HG03025 (cell line): ENCODE data around the gene SLC25A19.

ENCODE experiments used
- ATAC-seq: cut with Tn5 transposase; IDR thresholded peaks from one replicate; pipeline ENCODE4 v1.9.1; 2021; ENCODE audit warnings: mild to moderate bottlenecking, moderate library complexity; ENCODE audit not compliant: unreplicated experiment, low FRiP score

The SLC25A19 gene

GRCh38 chr17:75244133-75244866, 44.9 kb downstream of the SLC25A19 start:
- no peak for ATAC-seq

DNA sequence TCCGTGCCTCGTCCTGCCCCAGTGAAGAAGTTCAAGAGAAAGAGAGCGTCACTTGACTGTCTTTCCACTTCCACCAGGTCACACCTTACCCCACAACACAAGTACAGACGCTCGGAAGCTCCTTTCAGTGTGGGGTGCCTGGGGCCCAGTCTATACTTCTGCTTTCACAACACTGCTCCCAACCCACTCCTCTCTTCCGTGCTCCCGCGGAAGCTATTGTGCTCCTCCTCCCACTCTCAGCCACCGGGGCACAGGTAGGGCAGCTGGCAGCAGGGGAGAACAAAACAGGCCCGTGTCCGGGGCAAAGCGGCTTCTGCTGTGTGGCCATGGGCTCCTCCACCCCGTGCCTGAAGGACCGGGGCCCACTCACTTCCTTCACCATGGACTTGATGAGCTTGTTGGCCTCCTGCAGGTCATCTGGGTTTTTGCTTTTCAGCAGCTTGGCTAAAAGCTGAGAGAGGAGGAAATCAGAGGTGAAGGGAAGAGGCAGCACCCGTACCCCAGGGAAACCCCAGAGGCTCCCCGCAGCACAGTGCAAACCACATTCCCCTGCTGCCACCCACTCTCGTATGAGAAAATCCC, 46.7 kb downstream of the SLC25A19 start:
- no peak for ATAC-seq

DNA sequence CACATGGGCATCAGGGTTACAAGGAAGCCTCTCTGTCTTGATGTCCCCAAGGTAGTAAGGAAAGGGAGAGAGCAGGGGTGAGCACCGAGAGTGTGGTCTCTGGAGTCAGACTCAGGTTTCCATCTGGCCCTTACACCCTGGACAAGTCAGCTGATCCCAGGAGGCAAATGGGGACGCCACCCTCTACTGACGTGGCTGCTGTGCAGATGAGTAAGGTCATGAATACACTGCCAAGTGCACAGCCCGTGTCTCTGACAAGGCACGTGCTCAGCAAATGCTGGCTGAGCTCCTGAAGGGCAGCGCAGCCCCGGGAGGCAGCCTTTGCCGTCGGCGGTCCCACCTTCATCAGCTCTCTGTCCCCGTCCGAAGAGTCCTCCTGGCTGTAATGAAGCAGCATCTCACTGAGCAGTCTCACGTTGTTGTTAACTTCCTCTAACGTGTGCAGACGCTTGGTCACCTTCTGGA, 47.2 kb downstream of the SLC25A19 start:
- no peak for ATAC-seq

DNA sequence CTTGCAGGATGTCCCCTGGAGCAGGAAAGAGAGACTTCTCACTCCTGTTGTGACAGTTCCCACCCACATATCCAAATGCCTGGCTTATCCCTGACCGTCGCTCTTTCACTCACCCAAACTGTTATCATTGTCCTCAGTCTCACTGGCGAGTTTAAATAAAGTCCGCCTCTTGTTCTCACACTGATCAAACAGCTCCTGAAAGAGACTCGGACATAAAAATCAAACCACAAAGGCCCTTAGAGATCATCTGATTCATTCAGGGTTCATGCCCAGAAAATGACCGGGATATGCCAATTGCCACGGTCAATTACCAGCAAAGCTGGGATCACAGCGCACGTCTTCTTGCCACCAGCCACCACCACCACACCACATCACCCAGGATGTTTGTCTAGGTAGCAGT, 47.7 kb downstream of the SLC25A19 start:
- no peak for ATAC-seq

- ATAC-seq, result no peak
Observed at GRCh38 chr17:75241143-75241430, 48.1 kb downstream of the SLC25A19 start.

- no peak for ATAC-seq
Observed at GRCh38 chr17:75240394-75241142, 48.7 kb downstream of the SLC25A19 start.

DNA sequence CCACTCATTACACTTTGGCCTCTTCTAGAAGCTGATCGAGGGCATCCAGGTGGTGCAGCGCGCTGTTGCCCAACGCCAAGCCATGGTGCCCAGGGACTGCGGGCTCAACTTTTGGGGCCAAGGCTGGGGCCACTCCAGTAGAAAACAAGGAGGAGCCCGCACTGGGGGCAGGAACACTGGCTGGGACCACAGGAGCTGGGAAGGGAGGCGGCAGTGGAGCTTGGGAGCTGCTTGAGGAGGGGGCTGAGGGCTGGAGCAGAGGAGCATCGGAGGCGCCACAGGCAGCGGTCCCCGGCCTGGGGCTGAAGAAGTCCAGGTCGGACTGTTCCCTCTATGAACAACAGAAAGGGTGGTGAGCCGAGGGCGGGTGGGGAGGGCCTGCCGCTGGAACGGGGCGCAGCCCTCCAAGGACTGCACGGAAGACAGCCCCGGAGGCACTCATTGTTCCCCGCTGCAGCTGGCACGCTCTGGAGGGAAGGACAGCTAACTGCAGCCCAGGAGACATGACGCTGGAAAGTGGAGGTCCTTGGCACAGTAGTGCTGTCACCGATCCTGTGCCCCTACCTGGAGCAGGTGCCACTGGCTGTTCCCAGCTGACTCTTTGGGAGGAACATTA, 49.3 kb downstream of the SLC25A19 start:
- no peak for ATAC-seq

GRCh38 chr17:75239214-75239613, 50.0 kb downstream of the SLC25A19 start:
- ATAC-seq, result no peak

DNA sequence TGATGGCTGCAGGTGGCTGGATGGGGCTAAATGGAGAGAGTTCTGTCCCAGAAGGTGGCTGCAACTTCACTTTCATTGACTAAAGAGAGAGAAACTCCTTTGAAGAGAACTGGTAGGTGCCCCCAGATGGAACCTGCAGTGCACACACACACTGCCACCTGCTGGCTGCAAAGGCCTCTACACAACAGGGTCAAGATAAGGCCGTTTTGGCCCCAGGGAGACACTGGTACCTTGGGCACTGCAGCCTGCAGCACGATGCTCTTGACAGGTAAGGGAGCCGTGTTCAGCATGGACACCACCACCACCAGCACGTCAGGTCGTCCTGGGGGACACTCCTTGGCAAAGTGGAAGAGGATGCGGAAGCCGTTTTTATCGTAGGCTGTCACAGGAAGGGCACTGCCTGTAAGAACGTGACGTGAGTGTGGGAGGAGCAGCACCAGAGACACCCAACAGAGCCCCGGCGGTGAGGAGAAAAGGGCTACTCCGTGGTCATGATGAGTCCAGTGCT, 50.5 kb downstream of the SLC25A19 start:
- no peak for ATAC-seq

- no peak for ATAC-seq
Observed at GRCh38 chr17:75238020-75238580, 51.1 kb downstream of the SLC25A19 start.

DNA sequence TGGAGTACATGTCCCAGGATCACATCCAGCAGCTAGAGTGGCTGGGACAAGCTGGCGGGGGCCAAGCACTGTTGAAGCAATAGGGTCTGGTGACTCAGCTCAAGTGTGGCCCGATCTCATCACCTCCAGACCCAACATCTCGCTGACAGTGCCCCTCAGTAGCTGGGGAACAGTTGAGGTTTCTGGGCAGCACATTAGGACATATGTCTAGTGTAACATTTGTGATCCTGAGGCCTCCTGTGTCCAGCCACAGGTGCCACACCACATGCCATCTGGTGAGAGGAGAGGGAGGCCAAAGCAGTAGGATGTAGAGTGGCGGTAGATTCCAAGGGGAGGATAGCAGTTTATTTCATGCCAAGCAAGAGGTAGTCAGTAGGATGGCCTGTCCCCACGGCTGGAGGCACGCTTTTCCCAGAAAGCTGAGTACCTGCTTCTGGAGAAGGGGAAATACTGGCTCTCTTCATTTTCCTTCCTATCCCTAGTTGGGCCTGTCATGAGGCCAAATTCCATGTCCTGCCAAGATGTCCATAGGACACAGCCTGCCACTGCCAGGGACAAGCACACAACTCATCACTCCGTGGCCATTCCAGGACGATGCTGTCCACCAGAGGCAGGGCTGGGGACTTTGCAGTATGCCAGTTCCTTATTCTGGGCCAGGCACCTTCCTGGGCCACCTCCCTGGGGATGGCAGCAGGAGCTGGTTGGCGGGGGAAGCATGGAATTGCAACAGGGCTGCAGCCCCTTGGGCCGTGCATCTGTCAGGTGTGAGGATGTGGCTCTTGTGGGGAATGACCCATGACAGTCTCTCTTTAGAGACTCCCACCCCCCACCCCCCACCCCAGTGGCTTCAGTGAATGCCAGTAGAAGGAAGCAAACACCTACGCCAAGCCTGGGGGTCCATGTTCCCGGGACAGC, 51.9 kb downstream of the SLC25A19 start:
- ATAC-seq, result no peak

- ATAC-seq, result no peak
Observed at GRCh38 chr17:75232786-75233185, 56.4 kb downstream of the SLC25A19 start.

DNA sequence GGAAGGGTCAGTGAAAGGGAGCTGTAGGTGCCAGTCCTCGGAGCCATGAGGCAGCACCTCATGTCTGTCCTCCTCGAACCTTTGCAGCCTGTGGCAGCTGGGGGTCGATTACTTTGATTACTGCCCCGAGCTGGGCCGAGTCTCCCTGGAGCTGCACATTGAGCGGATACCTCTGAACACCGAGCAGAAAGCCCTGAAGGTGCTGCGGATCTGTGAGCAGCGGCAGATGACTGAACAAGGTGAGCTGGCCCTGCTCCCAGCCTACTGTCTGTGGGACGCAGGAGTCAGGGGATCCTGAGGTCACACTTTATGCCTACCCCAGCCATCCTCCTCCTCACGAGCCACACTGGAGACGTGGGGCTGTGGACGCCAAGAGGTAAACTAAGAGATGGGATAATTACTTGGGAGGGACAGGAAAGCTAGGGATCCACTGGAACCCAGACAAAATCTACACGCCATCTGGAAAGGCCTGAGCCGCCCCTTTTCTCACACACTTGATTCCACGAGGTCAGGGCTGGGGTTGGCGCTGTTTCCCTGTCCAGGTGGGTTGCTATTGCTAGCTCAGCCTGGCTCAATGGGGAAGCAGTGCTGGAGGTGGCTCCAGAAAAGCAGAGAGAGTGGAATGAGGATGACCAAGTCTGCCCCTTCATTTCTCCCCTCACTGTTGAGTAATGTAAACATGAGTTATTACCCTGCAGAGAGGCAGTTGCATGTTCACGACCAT, 57.3 kb downstream of the SLC25A19 start:
- ATAC-seq, result no peak

DNA sequence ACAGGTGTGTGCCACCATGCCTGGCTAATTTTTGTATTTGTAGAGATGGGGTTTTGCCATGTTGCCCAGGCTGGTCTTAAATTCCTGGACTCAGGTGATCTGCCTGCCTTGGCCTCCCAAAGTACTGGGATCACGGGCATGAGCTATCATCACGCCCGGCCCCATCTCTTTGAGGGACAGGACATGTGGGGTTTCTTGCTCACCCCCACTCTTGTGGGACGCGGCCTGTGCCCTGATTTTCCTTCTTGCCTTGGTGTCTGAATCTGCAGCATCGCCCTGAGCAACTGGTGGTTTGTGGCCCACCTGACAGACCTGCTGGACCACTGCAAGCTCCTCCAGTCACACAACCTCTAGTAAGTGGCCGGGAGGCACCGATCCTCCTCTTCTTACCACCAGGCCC, 58.2 kb downstream of the SLC25A19 start:
- no peak for ATAC-seq

DNA sequence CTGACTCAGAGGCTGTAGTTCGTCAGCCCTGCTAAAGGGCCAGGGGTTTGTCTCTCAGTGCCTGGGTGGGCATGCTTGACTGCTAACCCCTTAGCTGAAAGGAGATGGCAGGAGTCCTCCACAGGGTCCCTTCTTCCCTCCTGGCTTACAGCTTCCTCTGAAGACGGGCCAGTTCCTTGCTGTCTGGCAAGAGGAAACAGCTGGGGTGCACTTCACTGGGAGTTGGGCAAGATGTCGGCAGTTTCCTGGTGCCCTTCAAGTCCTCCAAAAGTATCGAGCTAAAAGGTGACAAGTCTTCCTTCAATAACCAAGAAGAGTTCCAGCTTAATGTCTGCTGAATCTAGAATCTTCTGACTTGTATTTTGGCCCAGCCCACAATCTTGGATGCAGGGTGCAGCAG, 60.4 kb downstream of the SLC25A19 start:
- ATAC-seq, result no peak

DNA sequence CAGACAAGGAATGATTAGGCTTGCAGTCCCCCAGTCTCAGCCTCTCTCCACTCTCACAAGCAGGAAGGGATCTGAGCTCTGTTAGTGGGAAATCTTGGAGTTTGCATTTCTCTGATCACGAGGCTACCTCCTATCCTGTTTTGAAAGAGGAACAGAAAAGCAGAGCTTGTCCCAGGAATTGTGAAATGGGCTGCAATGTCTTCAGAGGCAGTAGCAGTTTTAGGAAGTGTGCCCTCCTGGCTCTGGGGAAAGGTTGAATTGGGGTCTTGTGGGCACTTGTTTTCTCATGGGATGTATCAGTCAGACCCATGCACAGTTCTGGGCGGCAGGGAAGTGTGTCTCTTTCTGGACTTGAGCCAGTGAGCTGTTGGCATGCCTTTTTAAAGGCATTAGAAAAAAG, 60.9 kb downstream of the SLC25A19 start:
- no peak for ATAC-seq

GRCh38 chr17:75227729-75228128, 61.5 kb downstream of the SLC25A19 start:
- no peak for ATAC-seq

DNA sequence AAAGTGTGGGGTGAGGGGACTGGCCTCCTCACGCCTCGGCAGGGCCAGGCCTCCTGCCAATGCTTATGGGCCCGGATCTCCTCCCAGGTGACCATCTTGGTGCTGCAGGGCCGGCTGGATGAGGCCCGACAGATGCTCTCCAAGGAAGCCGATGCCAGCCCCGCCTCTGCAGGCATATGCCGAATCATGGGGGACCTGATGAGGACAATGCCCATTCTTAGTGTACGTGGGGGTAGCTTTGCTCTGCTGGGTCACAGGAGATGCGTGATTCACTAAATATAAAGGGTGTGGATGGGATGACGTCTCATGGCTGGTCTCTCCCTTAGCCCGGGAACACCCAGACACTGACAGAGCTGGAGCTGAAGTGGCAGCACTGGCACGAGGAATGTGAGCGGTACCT, 64.2 kb downstream of the SLC25A19 start:
- no peak for ATAC-seq
